Hepatocyte (in vitro differentiated cells): ENCODE measurements around the gene VOPP1. TPM values are rescaled to one million over a fixed set of nuclear protein-coding genes. Genes with fewer than 3 reads are reported as not detected.

Experiments used
- DNase-seq: peaks from one replicate; pipeline ENCODE4 v3.0.0-alpha.2; 2016; ENCODE audit warnings: low spot score
- H2AFZ ChIP-seq: fragments of 200-600 bp; sonication (generic); 2 replicates; pipeline ENCODE4 v1.6.0; 2016; ENCODE audit warnings: antibody characterized with exemption, mild to moderate bottlenecking
- H3K27ac ChIP-seq: fragments of 200-600 bp; sonication (generic); 2 replicates; pipeline ENCODE4 v1.5.1; 2016; ENCODE audit warnings: mild to moderate bottlenecking
- H3K27me3 ChIP-seq: fragments of 200-600 bp; sonication (generic); 2 replicates; pipeline ENCODE4 v1.6.1; 2016
- H3K36me3 ChIP-seq: fragments of 200-600 bp; sonication (generic); replicated peaks from 2 replicates; pipeline ENCODE4 v1.5.1; 2016; ENCODE audit warnings: low read depth; ENCODE audit not compliant: insufficient read depth
- H3K4me1 ChIP-seq: fragments of 200-600 bp; sonication (generic); 2 replicates; pipeline ENCODE4 v1.5.1; 2016; ENCODE audit warnings: mild to moderate bottlenecking, moderate library complexity; ENCODE audit not compliant: insufficient read depth
- H3K4me2 ChIP-seq: fragments of 200-600 bp; sonication (generic); 2 replicates; pipeline ENCODE4 v1.6.0; 2016
- H3K4me3 ChIP-seq: fragments of 200-600 bp; sonication (generic); 2 replicates; pipeline ENCODE4 v1.5.1; 2016; ENCODE audit warnings: mild to moderate bottlenecking
- H3K79me2 ChIP-seq: fragments of 200-600 bp; sonication (generic); 2 replicates; pipeline ENCODE4 v1.6.0; 2017; ENCODE audit warnings: mild to moderate bottlenecking
- H3K9me2 ChIP-seq: fragments of 200-600 bp; sonication (generic); replicated peaks from 2 replicates; pipeline ENCODE4 v1.6.0; 2017; ENCODE audit warnings: mild to moderate bottlenecking; ENCODE audit not compliant: insufficient read depth
- H3K9me3 ChIP-seq: fragments of 200-600 bp; sonication (generic); 2 replicates; pipeline ENCODE4 v1.5.1; 2016; ENCODE audit warnings: low read depth, mild to moderate bottlenecking
- H4K20me1 ChIP-seq: fragments of 200-600 bp; sonication (generic); 2 replicates; pipeline ENCODE4 v1.6.0; 2016; ENCODE audit warnings: mild to moderate bottlenecking; ENCODE audit not compliant: insufficient read depth, poor library complexity, severe bottlenecking
- CTCF ChIP-seq: fragments of 200-600 bp; sonication (generic); IDR thresholded peaks from 2 replicates; pipeline ENCODE4 v1.5.1; 2016; ENCODE audit warnings: antibody characterized with exemption, mild to moderate bottlenecking; ENCODE audit not compliant: poor library complexity
- EZH2 ChIP-seq: fragments of 200-600 bp; sonication (generic); IDR thresholded peaks from 2 replicates; pipeline ENCODE4 v1.6.1; 2016; ENCODE audit warnings: antibody characterized with exemption, mild to moderate bottlenecking, borderline replicate concordance
- EZH2phosphoT487 ChIP-seq: fragments of 200-600 bp; sonication (generic); IDR thresholded peaks from one replicate; pipeline ENCODE4 v1.6.1; 2018; ENCODE audit warnings: antibody characterized with exemption, mild to moderate bottlenecking, low read depth, moderate library complexity; ENCODE audit not compliant: unreplicated experiment, severe bottlenecking
- WGBS: methylation state at CpG from one replicate; pipeline ENCODE4 v1.1.6; 2016; ENCODE audit warnings: low lambda C conversion rate; ENCODE audit errors: missing lambda C conversion rate; 5-methylcytosine and 5-hydroxymethylcytosine counted together
- polyA plus RNA-seq: library from polyadenylated mRNA; unstranded; fragments of >200 nt; fragmentation: Nextera tagmentation; extraction: Ambion mirVana; gene quantifications from 2 replicates; pipeline ENCODE4 v1.2.1, GENCODE V29; 2016
- total RNA-seq: library from RNA; depleted of rRNA; stranded (reverse); fragments of >200 nt; gene quantifications from 2 replicates; pipeline ENCODE4 v1.2.3, GENCODE V29; 2014

The VOPP1 gene
- total and polyA plus RNA-seq, 2 experiments from 2014 or later, result 6.5 to 25.3 TPM

DNA sequence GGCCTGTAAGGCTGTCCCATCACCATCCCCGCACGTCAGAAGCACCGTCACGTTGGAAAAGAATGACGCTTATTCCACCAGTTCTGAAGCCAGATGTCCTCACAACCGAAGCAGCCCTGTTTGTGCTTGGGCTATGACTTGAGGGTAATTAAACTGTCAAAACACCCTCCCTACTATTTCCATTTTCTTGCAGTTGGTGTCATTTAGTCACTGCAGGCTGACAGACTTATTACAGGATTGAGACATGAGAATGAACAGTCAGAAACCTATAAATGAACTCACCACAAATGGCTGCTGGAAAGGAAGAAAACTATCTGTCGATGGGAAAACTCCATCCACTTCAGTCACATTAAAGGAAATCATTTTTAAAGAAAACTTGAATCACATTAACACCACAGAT, 85.3 kb downstream of the VOPP1 start:
- Histone ChIP-seq H3K4me2 (no peak overlapping the region), H3K36me3 (no peaks in the 10 kb centered on the region), H3K9me2 (no peaks in the 10 kb centered on the region), H3K4me3 (no peak overlapping the region), H3K4me1 (no peaks in the 10 kb centered on the region), H3K79me2 (no peaks in the 10 kb centered on the region), H3K27ac (no peak overlapping the region), H4K20me1 (no peaks in the 10 kb centered on the region), H3K27me3 (no peaks in the 10 kb centered on the region), H3K9me3 (no peaks in the 10 kb centered on the region), H2AFZ (no peak overlapping the region)
- no peak for DNase-seq
- TF ChIP-seq CTCF, result no peak
- TF ChIP-seq EZH2, result no peak
- TF ChIP-seq EZH2phosphoT487, result no peak
- 93% methylated on average over 7 of the region's 7 CpGs for WGBS

DNA sequence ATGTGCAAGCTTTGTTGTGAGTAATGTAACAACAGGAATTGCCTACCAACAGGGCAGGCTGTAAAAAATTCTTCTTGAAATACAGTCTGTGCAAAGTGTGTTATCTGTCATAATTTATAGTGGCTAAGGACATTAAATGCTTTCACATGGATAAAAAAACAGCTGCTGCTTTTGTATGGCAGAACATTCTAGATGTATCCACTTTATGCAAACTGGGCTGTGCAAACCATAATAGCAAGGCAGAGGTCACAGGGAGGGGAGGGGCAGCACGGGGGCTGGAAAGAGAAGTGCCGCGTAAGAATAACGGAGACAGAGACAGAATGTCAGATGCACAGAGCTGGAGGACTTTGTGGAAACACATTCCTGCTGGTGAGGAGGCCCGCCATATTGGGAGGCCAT, 86.1 kb downstream of the VOPP1 start:
- no peak for DNase-seq
- Histone ChIP-seq H4K20me1 (no peaks in the 10 kb centered on the region), H3K4me1 (no peaks in the 10 kb centered on the region), H3K9me2 (no peaks in the 10 kb centered on the region), H3K27me3 (no peaks in the 10 kb centered on the region), H3K36me3 (no peaks in the 10 kb centered on the region), H3K79me2 (no peaks in the 10 kb centered on the region), H3K4me2 (no peak overlapping the region), H2AFZ (no peak overlapping the region), H3K9me3 (no peaks in the 10 kb centered on the region), H3K4me3 (no peak overlapping the region), H3K27ac (no peak overlapping the region)
- TF ChIP-seq EZH2 (no peak), EZH2phosphoT487 (no peak), CTCF (no peak)
- 96% methylated on average over 2 of the region's 5 CpGs for WGBS

- Histone ChIP-seq H3K27ac (no peak overlapping the region), H3K9me2 (no peaks in the 10 kb centered on the region)
Observed at GRCh38 chr7:55485501-55486191, 86.7 kb downstream of the VOPP1 start.

More at GRCh38 chr7:55485501-55486191, 86.7 kb downstream of the VOPP1 start:
- Histone ChIP-seq H2AFZ (no peak overlapping the region), H3K79me2 (no peaks in the 10 kb centered on the region), H3K4me3 (no peak overlapping the region), H4K20me1 (no peaks in the 10 kb centered on the region), H3K4me1 (no peaks in the 10 kb centered on the region), H3K27me3 (no peaks in the 10 kb centered on the region), H3K9me3 (no peaks in the 10 kb centered on the region), H3K36me3 (no peaks in the 10 kb centered on the region), H3K4me2 (no peak overlapping the region)
- WGBS, result 91% methylated on average over 28 of the region's 28 CpGs
- DNase-seq, result no peak
- no peak for TF ChIP-seq EZH2phosphoT487
- TF ChIP-seq CTCF, result no peak
- no peak for TF ChIP-seq EZH2
